Anterior cingulate cortex (tissue), 58 donors: ENCODE data around the gene SIRT2.
"Not testable (repeated sequence)": the region's sequence is repeated elsewhere in the genome, so short reads cannot be mapped to it uniquely, and the experiment has no call there.

Experiments used
- DNase-seq, 58 donors: peaks; one replicate each; lab custom pipeline; 2025; lab: John Stamatoyannopoulos, UW

The SIRT2 gene

DNA sequence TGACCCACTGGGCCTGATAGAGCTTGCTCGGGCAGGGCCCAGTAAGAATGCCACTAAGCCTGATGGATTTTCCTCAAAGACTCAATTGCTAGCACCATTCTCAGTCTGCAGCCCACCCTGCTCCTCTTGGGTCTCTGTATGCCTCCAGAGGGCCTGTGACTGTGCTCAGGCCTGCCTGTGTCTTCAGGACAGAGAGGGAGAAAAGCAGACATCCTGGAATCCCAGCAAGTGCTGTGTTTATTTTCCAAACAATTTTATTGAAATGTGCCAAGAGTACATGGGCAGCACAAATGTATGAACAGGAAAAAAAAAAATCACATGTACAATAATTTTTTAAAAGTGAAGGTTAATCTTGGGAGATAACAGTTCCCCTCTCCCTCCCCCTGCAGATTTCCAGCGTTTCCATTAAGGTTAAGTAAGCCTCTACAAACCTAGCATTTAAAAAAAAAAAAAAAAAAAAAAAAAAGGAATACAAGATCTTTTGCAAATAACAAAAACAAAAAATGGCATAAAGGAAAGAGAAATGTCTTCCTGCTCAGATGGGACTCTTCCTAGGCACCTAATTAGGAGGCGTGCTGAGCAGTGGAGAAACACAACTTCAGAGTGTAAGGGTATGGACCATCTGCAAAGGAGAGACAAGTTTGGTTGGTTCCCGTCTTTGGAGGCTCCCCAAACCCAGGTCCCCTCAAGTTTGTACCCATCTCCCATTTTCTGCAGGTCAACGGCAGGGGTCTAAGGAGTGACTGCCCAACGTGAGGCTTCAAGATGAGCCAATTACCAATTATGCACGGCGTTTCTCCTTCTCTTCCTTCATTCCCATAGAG, 63.0 kb downstream of the SIRT2 start:
- DNase-seq: no peak

DNA sequence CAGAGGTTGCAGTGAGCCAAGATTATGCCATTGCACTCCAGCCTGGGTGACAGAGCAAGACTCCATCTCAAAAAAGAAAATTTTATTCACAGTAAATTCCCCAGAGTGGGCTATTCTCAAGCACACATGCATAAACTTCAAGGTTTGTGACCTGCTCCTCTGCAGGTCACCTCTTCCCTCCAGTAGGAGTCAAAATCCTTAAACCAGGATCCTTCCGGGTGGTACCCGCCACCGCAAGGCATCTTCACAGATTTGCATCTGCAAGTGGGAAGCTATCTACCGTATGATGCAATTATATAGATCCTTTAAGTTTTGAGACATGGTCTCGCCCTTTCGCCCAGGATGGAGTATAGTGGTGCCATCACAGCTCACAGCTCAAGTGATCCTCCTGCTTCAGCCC, 64.8 kb downstream of the SIRT2 start:
- no peak for DNase-seq

DNA sequence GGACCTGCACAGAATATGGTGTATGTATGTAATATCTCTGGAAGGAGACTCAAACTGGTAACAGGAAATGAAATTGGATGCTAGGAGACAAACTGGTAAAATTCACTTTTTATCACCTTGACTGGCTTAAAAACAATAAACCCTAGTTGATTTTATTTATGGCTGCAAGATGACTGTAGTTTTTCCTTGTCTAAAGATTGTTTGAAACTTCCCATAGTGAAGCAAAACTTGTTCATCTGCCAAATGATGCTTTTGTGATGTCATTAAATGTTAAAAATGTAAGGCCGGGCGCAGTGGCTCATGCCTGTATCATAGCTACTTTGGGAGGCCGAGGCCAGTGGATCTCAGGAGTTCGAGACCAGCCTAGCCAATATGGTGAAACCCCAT, 65.3 kb downstream of the SIRT2 start:
- DNase-seq: no peak

DNA sequence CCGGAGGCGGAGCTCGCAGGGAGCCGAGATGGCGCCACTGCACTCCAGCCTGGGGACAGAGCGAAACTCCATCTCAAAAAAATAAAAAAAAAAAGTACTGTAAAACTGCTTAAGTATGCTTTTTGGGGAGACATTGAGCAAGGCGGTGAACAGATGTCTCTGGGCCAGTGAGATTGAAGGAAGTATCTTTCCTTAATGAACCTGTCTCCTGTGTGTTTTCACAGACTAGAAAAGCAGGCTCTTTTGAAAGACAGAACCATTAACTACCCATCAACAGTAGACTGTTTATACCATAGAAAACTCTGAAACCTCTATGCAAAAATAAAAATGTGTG, 66.4 kb downstream of the SIRT2 start:
- no peak for DNase-seq

DNA sequence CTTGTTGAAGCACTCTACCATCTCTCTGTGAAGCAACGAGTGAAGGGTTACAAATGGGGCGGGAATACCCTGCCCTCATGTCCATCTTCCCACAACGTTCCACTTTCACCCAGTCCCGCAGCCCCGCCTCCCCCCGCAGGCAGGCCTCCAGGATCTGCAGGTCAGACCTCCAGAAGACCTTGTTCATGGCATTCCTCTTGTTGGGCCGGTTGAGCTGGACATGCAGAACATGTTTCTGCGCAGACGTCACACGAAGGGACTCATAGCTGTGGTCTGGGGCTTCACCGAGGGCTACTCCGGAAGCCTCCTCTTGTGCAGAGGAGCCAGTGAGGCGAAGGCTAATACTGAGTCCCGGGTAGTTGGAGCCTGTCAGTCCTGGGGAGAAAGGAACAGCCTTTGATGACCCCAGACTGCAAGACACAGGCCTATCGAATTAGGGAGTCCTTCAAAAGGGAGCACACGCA, 68.2 kb downstream of the SIRT2 start:
- peak in 36 of 58 donors; percentile 7 to 72 (median 38) for DNase-seq

DNA sequence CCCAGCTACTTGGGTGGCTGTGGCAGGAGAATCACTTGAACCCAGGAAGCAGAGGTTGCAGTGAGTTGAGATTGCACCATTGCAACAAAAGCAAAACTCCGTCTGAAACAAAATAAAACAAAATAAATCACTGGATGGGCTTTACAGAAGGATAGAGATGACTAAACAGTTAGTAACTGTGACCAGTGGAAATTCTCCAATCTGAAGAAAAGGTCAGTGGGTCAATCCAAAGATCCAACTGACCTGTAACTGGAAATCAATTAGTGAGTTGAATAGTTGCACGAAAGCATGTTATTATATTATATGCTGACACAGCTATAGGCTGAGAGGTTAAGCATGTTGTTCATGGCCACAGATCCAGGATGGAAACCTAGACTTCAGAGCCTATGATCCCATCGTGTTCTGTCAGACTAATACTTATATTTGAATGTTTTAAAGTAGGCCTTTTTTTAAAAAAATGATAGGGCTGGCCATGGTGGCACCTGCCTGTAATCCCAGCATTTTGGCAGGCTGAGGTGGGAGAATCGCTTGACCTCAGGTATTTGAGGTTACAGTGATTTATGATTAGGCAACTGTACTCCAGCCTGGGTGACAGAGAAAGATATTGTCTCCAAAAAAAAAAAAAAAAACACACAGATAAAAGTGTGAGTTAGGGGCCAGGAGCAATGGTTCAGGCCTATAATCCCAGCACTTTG, 69.2 kb downstream of the SIRT2 start:
- no peak for DNase-seq

DNA sequence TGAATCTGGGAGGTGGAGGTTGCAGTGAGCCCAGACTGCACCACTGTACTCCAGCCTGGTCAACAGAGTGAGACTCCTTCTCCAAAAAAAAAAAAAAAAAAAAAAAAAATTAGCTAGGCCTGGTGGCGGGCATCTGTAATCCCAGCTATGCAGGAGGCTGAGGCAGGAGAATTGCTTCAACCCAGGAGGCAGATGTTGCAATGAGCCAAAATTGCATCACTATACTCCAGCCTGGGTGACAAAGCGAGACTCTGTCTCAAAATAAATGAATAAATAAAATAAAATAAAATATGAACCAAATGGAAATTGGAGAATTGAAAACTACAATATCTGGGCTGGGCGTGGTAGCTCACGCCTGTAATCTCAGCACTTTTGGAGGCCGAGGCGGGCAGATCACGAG, 70.2 kb downstream of the SIRT2 start:
- DNase-seq: not testable (repeated sequence)
